GM19463 (cell line): ENCODE data around the gene GALNT17.

Experiments
- ATAC-seq: cut with Tn5 transposase; IDR thresholded peaks from one replicate; pipeline ENCODE4 v1.9.1; 2021; ENCODE audit warnings: mild to moderate bottlenecking, moderate library complexity; ENCODE audit not compliant: unreplicated experiment

The GALNT17 gene

DNA sequence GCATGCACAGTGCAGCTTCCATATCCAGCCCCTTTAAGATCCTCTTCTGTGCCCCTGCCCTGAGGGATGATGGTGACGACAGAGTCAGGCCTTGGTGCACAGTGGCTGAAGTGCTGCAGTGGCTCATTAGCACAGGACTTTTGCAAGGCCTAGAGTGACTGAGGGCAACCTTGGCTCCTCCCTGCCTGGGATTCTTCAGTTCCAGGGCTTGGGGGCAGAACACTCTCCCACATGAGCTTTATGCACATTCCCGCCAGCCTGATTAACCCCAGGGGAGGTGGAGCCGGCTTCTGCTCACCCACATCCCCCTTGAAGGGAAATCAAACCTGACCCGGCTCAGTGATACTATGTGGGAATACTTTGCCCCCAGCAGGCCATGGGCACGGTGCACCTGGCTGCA, 253.4 kb downstream of the GALNT17 start:
- no peak for ATAC-seq

DNA sequence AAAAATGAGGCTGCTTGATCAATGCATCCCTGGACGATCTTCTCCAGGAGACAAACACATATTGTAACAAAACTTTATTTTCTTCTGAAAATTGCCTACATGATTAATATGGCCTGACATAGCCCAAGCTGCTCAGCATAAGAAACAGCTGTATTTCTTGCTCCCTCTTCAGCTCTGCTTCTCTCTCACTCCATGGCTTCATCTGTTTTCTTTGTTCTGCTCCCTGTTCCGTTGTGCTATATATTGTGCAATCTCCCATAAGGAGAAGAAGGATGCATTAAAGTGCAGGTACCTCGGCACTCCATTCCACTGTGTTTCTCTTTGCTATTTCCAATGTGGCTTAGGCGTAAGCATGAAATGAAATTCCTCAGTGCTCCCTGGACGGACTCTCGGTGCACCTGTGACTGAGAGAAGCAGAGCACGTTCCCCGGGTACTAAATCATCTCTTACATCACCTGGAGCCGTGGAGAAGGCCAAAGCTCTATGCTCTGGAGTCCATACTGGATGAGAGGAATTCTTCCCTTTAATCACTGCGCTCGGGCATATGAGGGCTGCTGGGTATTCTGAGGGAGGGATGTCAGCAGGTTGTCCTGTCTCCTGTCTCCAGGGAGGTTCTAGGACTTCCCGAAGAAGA, 254.3 kb downstream of the GALNT17 start:
- ATAC-seq, result no peak

DNA sequence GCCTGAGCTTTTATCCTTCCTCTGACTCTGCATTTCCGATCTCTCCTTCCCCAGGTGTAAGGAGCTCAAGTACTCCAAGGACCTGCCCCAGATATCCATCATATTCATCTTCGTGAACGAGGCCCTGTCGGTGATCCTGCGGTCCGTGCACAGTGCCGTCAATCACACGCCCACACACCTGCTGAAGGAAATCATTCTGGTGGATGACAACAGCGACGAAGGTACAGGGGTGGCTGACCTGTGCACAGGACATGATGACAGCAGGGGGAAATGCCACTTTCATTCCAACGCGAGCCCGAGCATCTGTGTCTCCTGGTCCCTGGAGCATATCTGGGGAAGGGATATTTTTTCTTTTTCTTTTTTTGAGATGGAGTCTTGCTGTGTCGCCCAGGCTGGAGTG, 256.2 kb downstream of the GALNT17 start:
- ATAC-seq, result no peak

DNA sequence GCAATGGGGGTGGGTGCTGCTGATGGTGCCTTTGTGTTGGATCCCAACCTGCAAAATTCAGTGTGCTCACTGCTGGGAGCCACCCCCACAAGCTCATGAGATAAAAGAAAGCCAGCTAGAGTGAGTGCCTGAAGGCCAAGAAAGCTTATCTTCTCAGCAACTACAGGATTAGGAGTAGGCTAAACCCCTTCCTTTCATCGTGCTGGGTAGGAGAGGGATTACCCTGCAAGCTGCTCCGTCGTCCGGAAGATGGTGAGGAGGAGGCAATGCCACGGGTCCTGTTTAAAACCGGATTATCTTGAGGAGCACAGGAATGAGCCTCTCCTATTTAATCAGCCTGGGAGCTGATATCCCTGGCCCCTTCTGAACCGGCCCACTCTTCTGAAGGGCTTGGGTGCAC, 258.0 kb downstream of the GALNT17 start:
- ATAC-seq, result no peak

DNA sequence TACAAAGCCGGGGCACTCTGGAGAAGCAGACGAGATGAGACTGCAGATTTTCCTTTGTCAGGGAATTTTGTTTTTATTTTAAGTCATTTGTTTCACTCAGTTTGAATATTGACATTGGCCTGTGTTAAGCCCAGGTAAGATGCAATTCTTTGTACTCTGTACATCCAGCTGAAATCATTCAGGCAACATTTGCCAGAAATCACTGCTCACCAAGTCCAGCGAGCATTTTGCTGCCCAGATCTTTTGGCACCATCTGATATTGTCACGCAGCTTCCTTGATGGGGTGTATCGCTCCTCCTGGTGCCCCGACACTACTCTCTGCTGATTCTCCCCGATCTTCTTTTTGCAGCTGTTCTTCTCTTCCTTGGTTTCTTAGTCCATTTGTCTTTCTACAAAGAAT, 261.7 kb downstream of the GALNT17 start:
- ATAC-seq, result no peak

DNA sequence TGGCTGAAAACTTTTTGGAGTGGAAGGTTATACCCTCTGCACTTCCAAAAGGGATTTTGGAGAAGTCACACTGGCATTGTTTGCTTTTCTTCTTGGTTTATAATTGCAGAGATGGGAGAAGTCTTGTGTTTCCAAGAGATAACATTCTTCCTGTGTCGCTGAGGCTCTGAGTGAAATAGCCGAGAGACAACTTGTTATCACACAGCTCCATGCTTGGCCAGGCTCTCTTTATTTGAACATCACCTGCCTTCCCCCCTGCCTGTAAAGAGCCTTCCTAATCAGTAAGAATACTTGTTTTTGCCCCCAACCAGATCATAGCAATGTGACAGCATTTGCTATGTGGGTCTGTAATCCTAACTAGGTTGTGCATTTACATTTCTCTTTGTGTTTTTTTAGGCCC, 270.7 kb downstream of the GALNT17 start:
- no peak for ATAC-seq

DNA sequence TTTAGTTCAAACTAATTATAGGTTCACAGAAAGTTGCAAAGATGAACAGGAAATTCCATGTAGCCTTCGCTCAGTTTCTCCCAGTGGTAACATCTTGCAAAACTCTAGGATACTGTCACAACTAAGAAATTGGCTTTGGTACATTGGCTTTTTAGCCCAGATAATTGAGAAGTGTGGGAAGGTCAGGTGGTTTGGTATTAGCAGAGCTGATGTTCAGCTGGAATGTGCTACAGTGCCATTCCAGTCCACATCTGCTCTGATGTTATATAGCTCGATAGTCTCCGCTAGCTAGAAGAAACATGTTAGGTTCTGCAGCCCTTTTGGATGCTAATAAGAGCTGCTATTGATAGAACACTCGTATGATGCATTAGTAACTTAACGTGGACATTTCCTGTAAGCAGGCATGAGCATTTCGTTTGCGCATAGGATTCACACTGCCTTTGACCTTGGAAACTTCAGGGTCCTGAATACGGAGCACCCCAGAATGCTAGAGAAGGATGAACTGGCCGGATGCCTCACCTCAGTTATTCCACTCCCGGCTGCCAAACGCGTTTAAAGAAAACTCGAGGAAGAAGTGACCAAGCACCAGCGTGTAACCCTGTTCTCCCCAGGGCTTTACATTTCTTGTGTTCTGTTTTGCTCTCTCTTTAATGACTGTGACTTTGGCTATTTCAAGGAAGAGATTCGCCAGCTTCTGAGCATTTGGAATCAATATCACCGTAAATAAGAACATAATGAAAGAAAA, 271.4 kb downstream of the GALNT17 start:
- ATAC-seq, result no peak

DNA sequence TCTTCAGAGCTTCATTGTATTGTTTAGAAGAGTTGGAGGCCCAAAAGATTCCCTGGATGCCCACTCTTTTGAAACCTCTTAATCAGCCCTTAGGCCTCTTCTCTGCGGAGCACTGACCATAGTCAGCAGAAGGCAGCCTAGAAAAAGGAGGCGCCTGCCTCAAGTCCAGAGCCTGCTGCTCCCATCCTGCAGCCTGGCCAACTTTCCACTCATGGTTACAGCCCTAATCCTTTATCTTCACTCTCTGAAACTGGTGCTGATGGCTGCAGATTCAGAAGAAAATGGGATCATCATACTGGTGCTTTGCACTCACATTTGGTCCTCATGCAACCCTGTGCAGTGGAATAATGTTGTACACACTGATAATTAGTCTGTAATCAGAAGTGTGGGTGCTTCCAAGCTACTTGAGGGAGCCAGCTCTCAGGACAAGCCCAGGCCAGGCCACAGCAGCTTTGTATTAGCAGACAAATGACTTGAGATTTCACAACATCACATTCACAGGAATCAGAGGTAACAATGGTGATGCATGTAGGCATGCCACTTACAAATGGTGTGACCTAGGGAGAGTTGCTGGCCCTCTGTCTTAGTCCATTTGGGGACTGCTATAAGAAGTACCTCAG, 272.9 kb downstream of the GALNT17 start:
- no peak for ATAC-seq

DNA sequence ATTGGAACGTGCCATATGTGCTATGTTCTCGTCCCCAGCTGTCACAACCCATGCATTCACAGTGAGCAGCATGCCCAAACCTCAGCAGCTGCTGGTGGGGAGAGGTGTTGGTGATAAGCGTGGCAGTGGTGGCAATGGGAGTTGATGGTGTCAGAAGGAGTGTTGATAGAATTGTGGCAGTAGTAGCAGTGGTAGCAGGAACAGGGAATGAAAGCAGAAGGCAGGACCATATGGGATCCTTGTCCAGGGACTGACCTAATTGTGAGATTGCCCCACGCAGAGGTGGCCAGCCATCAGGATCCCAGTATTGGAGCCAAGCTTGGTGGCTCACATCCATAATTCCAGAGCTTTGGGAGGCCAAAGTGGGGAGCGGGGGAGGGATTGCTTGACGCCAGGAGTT, 276.3 kb downstream of the GALNT17 start:
- no peak for ATAC-seq

DNA sequence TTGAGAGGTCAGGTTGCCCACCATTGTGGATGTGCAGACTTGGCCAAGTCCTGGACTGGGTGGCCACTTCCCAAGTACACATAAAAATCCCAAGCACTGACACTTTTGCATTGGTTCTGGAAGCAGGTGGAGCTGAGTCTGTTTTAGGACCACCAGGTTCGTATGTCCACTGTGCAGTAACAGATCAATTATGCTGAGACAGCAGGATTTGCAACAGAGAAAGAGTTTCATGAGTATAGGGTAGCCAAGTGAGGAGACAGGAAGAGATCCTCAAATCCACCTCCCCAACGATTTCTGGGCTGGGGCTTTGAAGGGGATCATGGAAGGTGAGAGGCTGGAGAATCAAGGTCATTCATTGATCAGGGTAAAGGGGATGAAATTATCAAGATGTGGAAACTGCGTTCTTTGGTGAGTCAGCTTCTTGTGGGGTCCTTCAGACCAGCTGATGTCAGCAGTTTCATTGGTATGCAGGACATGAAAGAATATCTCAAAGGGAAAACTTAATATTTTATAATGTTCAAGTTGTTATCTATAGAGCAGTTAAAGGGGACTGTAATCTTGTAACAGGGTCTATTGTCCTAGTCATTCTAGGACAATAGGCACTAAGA, 277.7 kb downstream of the GALNT17 start:
- no peak for ATAC-seq

DNA sequence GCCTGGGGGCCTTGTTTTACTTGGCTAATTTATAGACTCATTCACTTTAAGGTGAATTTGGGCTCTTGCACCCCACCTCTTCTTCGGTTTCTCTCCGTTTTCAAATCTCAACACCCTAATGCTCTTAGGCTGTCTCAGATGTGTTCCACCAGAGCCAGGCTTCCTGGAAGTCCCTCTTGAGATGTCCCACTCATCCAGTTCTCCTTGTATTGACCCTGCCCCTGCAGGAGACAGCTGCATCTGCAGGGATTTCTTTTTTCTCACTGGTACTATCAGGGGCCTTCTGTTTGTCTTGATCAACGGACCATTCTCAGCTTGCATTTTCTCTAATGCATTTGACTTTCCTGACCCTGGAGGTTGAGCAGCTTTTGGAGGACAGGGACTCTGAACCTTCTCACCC, 279.5 kb downstream of the GALNT17 start:
- no peak for ATAC-seq

DNA sequence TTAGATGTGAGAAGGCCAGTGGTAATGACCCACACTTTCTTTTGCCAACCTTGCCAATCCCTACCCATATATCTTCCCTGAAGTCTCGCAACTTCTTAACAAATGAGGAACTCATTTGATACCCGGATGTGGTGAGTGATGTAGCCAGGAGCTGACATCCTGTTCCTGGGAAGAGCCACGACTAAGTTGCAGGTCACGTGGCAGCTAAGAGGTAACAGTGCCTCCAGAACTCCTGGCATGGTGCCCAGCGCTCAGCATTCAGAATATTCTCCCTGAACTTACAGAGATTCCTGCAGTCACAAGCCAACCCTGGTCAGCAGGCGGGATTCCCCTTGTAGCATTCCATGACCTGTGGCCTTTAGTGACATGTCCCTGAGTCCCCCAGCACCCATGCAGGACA, 282.5 kb downstream of the GALNT17 start:
- no peak for ATAC-seq

DNA sequence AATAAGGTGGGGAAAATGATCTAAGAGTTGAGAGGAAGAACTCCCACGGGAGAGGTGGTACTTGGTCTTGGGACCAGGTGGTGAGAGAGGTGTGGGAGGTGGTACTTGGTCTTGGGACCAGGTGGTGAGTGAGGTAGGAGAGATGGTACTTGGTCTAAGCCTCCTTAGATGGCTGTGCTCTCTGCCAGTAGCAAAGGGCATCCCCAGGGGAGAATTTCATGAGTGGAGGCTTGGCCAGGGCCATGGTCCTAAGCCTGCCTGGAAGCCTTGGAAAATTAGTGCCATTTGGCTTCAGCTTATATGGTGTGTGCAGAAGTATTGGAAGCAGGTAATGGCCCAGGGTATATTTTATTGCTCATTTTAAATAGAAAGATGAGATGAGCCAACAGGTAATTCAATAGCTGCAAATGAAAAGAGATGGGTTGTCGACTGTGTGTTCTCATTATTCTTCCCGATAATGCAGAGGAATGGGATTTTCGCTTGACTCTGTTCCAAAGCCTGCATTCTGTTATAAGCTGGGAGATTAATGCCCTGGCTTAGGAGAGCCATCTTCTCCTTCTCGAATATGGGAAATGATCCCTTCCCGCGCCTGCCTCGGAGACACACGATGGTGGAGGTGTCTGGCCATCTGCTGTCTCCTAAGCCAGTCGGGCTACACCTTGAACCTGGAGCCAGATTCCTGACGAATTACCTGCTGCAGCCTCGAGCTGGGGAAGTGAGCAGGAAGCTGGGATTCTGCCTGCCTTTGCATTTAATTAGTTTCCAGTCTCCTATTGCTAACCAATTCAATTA, 287.8 kb downstream of the GALNT17 start:
- no peak for ATAC-seq

DNA sequence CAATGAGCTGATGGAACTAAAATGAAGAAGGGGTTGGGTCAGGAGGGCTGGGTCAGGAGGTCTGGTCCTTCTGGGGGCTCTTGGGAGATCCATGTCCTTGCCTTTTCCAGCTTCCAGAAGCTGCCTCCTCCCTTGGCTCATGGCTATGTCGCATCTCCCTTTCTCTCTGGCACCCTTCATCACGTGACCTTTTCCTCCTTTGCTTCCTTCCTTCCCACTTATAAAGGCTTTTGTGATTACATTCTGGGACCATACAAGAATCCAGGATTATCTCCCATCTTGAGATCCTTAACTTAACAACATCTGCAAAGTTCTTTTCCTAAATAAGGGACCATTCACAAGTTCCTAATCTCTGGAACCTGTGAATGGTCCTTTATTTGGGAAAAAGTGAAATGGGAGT, 290.2 kb downstream of the GALNT17 start:
- ATAC-seq, result no peak

DNA sequence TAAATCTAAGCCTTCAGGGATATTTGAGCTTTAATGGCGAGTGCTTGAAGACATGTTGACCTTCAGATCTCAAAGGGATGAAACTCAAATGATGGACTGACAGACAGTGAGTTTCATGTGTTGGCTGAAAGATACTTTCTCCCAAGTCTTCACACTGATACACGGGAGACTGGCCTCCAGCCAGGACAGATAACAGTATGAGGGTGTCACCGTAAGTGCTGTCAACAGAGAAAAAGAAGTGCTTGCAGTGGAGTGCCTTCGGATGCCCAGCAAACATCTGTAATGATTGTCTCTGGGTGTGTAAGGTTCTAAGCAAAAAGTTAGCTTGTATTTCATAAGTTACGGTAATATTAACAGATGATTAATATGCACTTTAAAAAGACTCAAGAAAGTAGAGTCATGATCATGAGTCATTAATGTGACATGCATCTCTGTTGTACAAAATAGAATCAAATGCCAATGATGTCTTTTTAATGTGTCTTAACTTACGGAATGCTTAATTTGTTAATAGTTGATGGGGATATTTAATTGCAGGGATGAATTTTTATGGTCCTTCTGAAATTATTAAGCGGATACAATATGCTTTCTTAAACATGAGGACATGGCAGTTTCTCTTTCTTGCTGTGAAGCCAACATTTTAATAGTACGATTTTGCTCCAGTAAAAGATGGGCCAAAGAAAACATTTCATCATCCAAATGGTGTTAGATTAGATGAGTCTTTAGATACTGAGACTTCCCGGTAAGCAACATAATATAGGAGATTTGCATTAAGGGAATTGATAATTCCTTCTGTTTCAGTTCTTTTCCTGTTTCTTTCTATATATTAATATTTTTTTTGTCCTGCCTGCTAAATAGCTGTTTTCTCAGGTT, 292.5 kb downstream of the GALNT17 start:
- no peak for ATAC-seq

DNA sequence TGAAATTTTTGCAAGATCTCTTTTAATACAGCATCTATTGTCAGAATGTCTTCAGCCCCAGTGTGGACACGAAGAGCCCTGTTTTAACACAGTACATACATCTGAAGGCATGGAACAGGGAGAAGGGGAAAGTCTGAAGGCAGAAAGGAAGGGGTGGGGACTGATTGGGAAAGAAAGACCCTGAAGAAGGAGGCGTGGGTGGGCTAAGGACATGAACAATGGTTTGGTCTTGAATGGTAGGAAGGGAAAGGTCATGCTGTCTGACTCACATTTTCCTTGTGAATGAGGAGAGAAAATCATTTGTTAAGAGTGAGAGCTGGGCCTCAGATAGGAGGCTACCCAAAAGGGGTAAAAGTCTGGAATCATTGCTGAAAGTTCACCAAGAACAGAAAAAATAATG, 297.1 kb downstream of the GALNT17 start:
- no peak for ATAC-seq

DNA sequence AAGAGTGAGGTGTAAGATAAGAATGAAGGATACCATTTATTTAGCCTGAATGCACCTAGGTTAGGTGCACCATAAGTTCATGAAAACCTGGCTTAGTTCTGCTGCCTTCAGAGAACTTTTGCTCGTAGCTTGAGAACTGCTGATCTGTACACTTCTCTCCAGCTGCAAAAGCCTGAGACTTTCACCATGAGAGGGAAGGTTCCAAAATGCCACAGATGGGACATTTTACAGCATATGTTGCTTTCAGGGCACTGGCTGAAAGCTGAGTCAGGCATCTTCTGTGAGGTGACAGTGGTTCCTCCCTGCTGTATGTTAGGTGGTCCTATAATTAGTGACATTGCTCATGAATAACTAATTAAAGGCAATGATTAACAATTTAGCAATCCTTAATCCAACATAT, 298.3 kb downstream of the GALNT17 start:
- ATAC-seq, result no peak

DNA sequence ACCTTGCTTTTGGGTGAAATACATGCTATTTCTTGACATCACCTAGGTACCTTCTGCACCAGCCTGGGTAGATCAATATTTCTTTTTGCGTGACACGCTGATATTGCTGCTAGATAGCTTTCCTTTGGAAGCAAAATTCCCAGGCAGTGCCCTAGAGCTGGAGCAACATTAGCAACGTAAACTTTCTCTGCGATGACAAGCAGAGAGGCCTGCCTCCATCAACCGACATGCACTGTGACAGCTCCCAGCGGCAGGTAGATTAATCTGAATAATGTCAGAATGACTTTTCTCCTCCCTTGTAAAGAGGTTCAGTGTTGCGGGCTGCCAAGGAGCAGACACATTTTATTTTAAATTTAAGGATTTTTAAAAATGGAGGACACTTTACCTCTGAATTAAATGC, 307.4 kb downstream of the GALNT17 start:
- ATAC-seq, result no peak

DNA sequence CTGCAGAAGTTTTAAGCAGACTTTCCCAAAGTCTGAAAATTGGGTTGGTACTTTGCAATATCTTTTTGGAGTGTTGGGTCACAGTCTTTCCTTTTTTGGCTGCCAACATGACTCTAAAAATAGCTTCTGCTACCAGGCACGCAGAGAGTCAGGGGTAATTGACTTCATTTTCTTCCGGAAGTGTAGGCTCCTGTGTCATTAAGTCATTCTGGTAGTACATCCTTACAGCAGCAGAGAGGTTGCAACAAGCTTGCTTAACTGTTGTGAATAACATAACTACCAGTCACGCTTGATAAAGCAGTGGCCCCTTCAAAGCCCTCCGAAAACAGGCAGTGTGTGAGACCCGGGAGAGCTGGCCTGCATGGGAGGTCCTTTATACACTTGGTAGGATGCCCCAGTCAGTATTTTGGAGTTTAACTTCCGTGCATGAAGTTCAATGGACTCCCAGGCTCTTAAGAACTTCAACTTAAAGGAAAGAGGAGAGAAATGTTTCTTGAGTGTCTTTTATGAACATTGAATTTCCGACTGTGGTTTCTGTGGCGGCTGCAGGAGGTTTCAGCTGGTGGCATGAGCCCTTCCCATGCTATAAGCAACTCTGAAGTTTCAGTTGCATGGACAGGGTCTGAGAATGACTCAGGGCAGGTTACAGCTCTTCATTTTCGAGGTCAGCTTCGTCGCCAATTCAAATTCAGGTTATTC, 310.7 kb downstream of the GALNT17 start:
- ATAC-seq, result no peak

DNA sequence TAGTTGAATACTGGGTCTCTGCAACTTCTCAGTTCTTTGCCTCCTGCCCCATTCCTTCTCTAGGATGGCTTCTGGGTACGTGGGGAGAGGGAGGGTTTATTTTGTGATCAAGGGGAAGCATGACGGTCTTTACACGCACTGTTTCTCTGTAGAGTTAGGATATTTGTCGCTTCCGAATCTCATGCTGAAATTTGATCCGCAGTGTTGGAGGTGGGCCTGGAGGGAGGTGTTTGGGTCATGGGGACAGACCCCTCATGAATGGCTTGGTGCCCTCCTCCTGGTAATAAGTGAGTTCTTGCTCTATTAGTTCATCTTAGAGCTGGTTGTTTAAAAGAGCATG, 311.2 kb downstream of the GALNT17 start:
- no peak for ATAC-seq
